Liver (tissue), 3 donors: ENCODE measurements around the gene BSDC1.

Source experiments
- CTCF ChIP-seq: fragments of 150-350 bp; IDR thresholded peaks from 2 replicates; pipeline ENCODE4 v1.5.1; 2017; ENCODE audit warnings: improper control_type of control experiment, low read depth, low read length; ENCODE audit not compliant: missing input control
- RAD21 ChIP-seq, 2 donors: IDR thresholded peaks; 2 replicates each; pipeline ENCODE4 v1.6.1; 2016; ENCODE audit warnings: antibody characterized with exemption in 2 of 2, mild to moderate bottlenecking in 2 of 2
- TAF1 ChIP-seq: conservative IDR thresholded peaks from 2 replicates; pipeline ENCODE4 v1.6.1; 2016; ENCODE audit warnings: antibody characterized with exemption, mild to moderate bottlenecking
- TF ChIP-seq, protein P1 (sequence below): IDR thresholded peaks from 2 replicates; pipeline ENCODE4 v1.6.1; 2016; ENCODE audit warnings: antibody characterized with exemption
- donor health status: healthy.
- donor health status: healthy.

- no peak for TF ChIP-seq CTCF
- no peak for TF ChIP-seq TAF1
- TF ChIP-seq RAD21 (IDR thresholded peaks at IDR 0.05): no peak
- TF ChIP-seq, protein P1, sequence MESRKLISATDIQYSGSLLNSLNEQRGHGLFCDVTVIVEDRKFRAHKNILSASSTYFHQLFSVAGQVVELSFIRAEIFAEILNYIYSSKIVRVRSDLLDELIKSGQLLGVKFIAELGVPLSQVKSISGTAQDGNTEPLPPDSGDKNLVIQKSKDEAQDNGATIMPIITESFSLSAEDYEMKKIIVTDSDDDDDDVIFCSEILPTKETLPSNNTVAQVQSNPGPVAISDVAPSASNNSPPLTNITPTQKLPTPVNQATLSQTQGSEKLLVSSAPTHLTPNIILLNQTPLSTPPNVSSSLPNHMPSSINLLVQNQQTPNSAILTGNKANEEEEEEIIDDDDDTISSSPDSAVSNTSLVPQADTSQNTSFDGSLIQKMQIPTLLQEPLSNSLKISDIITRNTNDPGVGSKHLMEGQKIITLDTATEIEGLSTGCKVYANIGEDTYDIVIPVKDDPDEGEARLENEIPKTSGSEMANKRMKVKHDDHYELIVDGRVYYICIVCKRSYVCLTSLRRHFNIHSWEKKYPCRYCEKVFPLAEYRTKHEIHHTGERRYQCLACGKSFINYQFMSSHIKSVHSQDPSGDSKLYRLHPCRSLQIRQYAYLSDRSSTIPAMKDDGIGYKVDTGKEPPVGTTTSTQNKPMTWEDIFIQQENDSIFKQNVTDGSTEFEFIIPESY: no peak
These were observed 29.4 kb downstream of the BSDC1 start for GRCh38 chr1:32364836-32365235.
